HepG2 (cell line): ENCODE measurements around the gene CEL. TPM values are rescaled to one million over a fixed set of nuclear protein-coding genes. Genes with fewer than 3 reads are reported as not detected.

Experiments
- AGO1 ChIP-seq: fragments of 200-400 bp; formaldehyde crosslinking; IDR thresholded peaks from 2 replicates; pipeline ENCODE4 v1.6.1; 2017; ENCODE audit warnings: mild to moderate bottlenecking, low read depth, low read length, moderate library complexity; ENCODE audit not compliant: poor library complexity, severe bottlenecking
- EEA1 ChIP-seq: sonication (generic); formaldehyde crosslinking; IDR thresholded peaks from 2 replicates; pipeline ENCODE4 v1.5.1; 2020; ENCODE audit warnings: mild to moderate bottlenecking, missing genetic modification reagents, borderline replicate concordance
- EP300 ChIP-seq, 3 experiments: sonication (generic) in 1 of 3; formaldehyde crosslinking in 1 of 3; IDR thresholded peaks; 2 replicates each; pipeline versions ENCODE4 v1.5.1 to v1.6.1; 2011 to 2020; ENCODE audit warnings: low read depth in 2 of 3, low read length in 2 of 3, borderline replicate concordance in 1 of 3, improper control_type of control experiment in 1 of 3, mild to moderate bottlenecking in 1 of 3, missing genetic modification reagents in 1 of 3, moderate library complexity in 1 of 3
- FOXA1 ChIP-seq, 2 experiments: fragments of 450-650 bp in 1 of 2; sonication (generic) in 1 of 2; formaldehyde crosslinking in 1 of 2; IDR thresholded peaks; 2 replicates each; pipeline versions ENCODE4 v1.4.0 to v1.6.1; 2016 to 2020; ENCODE audit warnings: missing genetic modification reagents in 1 of 2
- MAF1 ChIP-seq: sonication (generic); formaldehyde crosslinking; IDR thresholded peaks from 2 replicates; pipeline ENCODE4 v1.5.0; 2020; ENCODE audit warnings: missing genetic modification reagents, borderline replicate concordance
- NCOR1 ChIP-seq: fragments of 200-600 bp; sonication (generic); IDR thresholded peaks from 2 replicates; pipeline ENCODE4 v1.7.0; 2017; ENCODE audit warnings: antibody characterized with exemption, low read length, borderline replicate concordance
- PATZ1 ChIP-seq: sonication (generic); formaldehyde crosslinking; IDR thresholded peaks from 2 replicates; pipeline ENCODE4 v1.4.0; 2020; ENCODE audit warnings: missing genetic modification reagents
- POLR2G ChIP-seq: fragments of 200-400 bp; formaldehyde crosslinking; IDR thresholded peaks from 2 replicates; pipeline ENCODE4 v1.6.1; 2018; ENCODE audit warnings: mild to moderate bottlenecking, low read depth, low read length, moderate library complexity
- RBFOX2 ChIP-seq: fragments of 200-400 bp; formaldehyde crosslinking; IDR thresholded peaks from 2 replicates; pipeline ENCODE4 v1.6.1; 2017; ENCODE audit warnings: low read depth, mild to moderate bottlenecking, low read length
- SMC3 ChIP-seq: IDR thresholded peaks from 2 replicates; pipeline ENCODE4 v1.6.1; 2011; ENCODE audit warnings: low read length, improper control_type of control experiment
- TMF1 ChIP-seq: sonication (generic); formaldehyde crosslinking; IDR thresholded peaks from 2 replicates; pipeline ENCODE4 v1.8.1; 2022; ENCODE audit warnings: low read depth, missing genetic modification reagents
- XRCC5 ChIP-seq: fragments of 200-400 bp; formaldehyde crosslinking; optimal IDR thresholded peaks from 2 replicates; pipeline ENCODE3; 2017; ENCODE audit warnings: mild to moderate bottlenecking, low read length
- ZFX ChIP-seq: sonication (generic); formaldehyde crosslinking; IDR thresholded peaks from 2 replicates; pipeline ENCODE4 v1.4.0; 2020; ENCODE audit warnings: mild to moderate bottlenecking, low read depth, missing genetic modification reagents, moderate library complexity
- ZMYM4 ChIP-seq: sonication (generic); formaldehyde crosslinking; IDR thresholded peaks from 2 replicates; pipeline ENCODE4 v1.8.1; 2023; ENCODE audit warnings: mild to moderate bottlenecking, missing genetic modification reagents
- ZNF138 ChIP-seq: sonication (generic); formaldehyde crosslinking; IDR thresholded peaks from 2 replicates; pipeline ENCODE4 v1.5.0; 2020; ENCODE audit warnings: mild to moderate bottlenecking, low read depth, missing genetic modification reagents
- ZNF205 ChIP-seq: IDR thresholded peaks from 2 replicates; pipeline ENCODE4 v1.6.1; 2018; ENCODE audit warnings: missing biosample characterization, missing genetic modification reagents
- ZNF234 ChIP-seq: sonication (generic); formaldehyde crosslinking; conservative IDR thresholded peaks from 2 replicates; pipeline ENCODE4 v1.5.1; 2020; ENCODE audit warnings: mild to moderate bottlenecking, missing genetic modification reagents
- polyA plus RNA-seq, 8 experiments: library from polyadenylated mRNA; depleted of rRNA in 3 of 8; stranded (reverse) in 7 of 8; unstranded in 1 of 8; fragments of >200 nt; fragmentation: Illumina TruSeq in 4 of 8; extraction: Trizol in 4 of 8; gene quantifications; 2 replicates each; pipeline versions ENCODE4 v1.2.1 to v1.2.3, GENCODE V29; 2011 to 2016; ENCODE audit warnings: low read depth in 4 of 8, missing spikeins in 1 of 8, mixed read lengths in 1 of 8; ENCODE audit not compliant: insufficient read depth in 1 of 8
- total RNA-seq, 5 experiments: library from RNA; depleted of rRNA; stranded (reverse); fragments of >200 nt; fragmentation: Illumina TruSeq; extraction: Trizol; gene quantifications; 2 replicates each; pipeline ENCODE4 v1.2.3, GENCODE V29; 2016; ENCODE audit warnings: low read depth in 1 of 5
- TF ChIP-seq, protein P1 (sequence below): sonication (generic); formaldehyde crosslinking; IDR thresholded peaks from 2 replicates; pipeline ENCODE4 v1.8.0; 2022; ENCODE audit warnings: low read depth, missing genetic modification reagents
- TF ChIP-seq, protein P2 (sequence below): sonication (generic); formaldehyde crosslinking; IDR thresholded peaks from 2 replicates; pipeline ENCODE4 v1.8.1; 2022; ENCODE audit warnings: mild to moderate bottlenecking, missing genetic modification reagents
- TF ChIP-seq, protein P3 (sequence below): sonication (generic); formaldehyde crosslinking; IDR thresholded peaks from 2 replicates; pipeline ENCODE4 v1.8.0; 2022; ENCODE audit warnings: mild to moderate bottlenecking, missing genetic modification reagents
- TF ChIP-seq, protein P4 (sequence below): sonication (generic); formaldehyde crosslinking; IDR thresholded peaks from 2 replicates; pipeline ENCODE4 v1.8.1; 2023; ENCODE audit warnings: missing genetic modification reagents, mild to moderate bottlenecking, borderline replicate concordance

CEL gene
- total and polyA plus RNA-seq, 2 of the 13 experiments (the other 11 are each of a cell fraction or from before 2014, with no cell fraction given) = 0.63 to 1.5 TPM

- TF ChIP-seq, protein P1, sequence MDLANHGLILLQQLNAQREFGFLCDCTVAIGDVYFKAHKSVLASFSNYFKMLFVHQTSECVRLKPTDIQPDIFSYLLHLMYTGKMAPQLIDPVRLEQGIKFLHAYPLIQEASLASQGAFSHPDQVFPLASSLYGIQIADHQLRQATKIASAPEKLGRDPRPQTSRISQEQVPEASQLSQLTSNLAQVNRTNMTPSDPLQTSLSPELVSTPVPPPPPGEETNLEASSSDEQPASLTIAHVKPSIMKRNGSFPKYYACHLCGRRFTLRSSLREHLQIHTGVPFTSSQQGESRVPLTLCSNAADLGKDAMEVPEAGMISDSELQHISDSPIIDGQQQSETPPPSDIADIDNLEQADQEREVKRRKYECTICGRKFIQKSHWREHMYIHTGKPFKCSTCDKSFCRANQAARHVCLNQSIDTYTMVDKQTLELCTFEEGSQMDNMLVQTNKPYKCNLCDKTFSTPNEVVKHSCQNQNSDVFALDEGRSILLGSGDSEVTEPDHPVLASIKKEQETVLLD = 0 out of 2 replicates have a peak, but pooled peaks have one; percentile 37
- peak; percentile 91 for TF ChIP-seq AGO1
- TF ChIP-seq ZNF234 (CRISPR knock-in tag) = no peak
- TF ChIP-seq NCOR1 = no peak
- TF ChIP-seq ZFX (CRISPR knock-in tag) = peak; percentile 64
- no peak for TF ChIP-seq FOXA1 (IDR thresholded peaks at IDR 0.05)
- TF ChIP-seq FOXA1 (CRISPR knock-in tag; IDR thresholded peaks at IDR 0.05) = peak; percentile 41; the same call in 1 of the 2 replicates
- no peak for TF ChIP-seq ZMYM4 (CRISPR knock-in tag)
- TF ChIP-seq MAF1 (CRISPR knock-in tag) = 0 out of 2 replicates have a peak, but pooled peaks have one; percentile 60
- TF ChIP-seq SMC3 = no peak
- TF ChIP-seq EP300 (IDR thresholded peaks at IDR 0.05; ENCODE audit: low read depth in 2 of 2, low read length in 2 of 2) = no peak
- no peak for TF ChIP-seq EP300 (CRISPR knock-in tag; IDR thresholded peaks at IDR 0.05; ENCODE audit: borderline replicate concordance)
- TF ChIP-seq EEA1 (CRISPR knock-in tag) = 0 out of 2 replicates have a peak, but pooled peaks have one; percentile 22
- TF ChIP-seq PATZ1 (CRISPR knock-in tag) = peak; percentile 29
- TF ChIP-seq ZNF138 (CRISPR knock-in tag) = 0 out of 2 replicates have a peak, but pooled peaks have one; percentile 25
- no peak for TF ChIP-seq XRCC5
- peak; percentile 64 for TF ChIP-seq POLR2G
- TF ChIP-seq, protein P2, sequence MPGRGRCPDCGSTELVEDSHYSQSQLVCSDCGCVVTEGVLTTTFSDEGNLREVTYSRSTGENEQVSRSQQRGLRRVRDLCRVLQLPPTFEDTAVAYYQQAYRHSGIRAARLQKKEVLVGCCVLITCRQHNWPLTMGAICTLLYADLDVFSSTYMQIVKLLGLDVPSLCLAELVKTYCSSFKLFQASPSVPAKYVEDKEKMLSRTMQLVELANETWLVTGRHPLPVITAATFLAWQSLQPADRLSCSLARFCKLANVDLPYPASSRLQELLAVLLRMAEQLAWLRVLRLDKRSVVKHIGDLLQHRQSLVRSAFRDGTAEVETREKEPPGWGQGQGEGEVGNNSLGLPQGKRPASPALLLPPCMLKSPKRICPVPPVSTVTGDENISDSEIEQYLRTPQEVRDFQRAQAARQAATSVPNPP (CRISPR knock-in tag) = no peak
- no peak for TF ChIP-seq TMF1
- TF ChIP-seq ZNF205 (CRISPR knock-in tag) = no peak
- TF ChIP-seq, protein P3, sequence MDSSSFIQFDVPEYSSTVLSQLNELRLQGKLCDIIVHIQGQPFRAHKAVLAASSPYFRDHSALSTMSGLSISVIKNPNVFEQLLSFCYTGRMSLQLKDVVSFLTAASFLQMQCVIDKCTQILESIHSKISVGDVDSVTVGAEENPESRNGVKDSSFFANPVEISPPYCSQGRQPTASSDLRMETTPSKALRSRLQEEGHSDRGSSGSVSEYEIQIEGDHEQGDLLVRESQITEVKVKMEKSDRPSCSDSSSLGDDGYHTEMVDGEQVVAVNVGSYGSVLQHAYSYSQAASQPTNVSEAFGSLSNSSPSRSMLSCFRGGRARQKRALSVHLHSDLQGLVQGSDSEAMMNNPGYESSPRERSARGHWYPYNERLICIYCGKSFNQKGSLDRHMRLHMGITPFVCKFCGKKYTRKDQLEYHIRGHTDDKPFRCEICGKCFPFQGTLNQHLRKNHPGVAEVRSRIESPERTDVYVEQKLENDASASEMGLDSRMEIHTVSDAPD (CRISPR knock-in tag) = no peak
- peak; percentile 48; the same call in 1 of the 2 replicates for TF ChIP-seq RBFOX2
- TF ChIP-seq, protein P4, sequence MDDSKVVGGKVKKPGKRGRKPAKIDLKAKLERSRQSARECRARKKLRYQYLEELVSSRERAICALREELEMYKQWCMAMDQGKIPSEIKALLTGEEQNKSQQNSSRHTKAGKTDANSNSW (CRISPR knock-in tag) = no peak
Observed at GRCh38 chr9:133120501-133121197, 58.9 kb downstream of the CEL start (continued).
